PC-9 (cell line): Measurements from ENCODE around the gene SFMBT2. TPM values are rescaled to one million over a fixed set of nuclear protein-coding genes. Genes with fewer than 3 reads are reported as not detected.

Experiments used
- BruUV-seq: library from RNA; stranded (reverse); fragments of 400-500 nt; replicated peaks from 2 replicates; lab custom pipeline; 2021; lab: Mats Ljungman, UMichigan
- CTCF ChIA-PET: fragments of 300-600 bp; sonication (Branson Sonifier 250); formaldehyde crosslinking; loops from one replicate; lab custom pipeline; 2022; ENCODE audit warnings: antibody characterized with exemption; lab: Charles Lee
- POLR2A ChIA-PET: fragments of 300-600 bp; sonication (Branson Sonifier 250); formaldehyde crosslinking; loops from one replicate; lab custom pipeline; 2022; ENCODE audit warnings: antibody characterized with exemption; ENCODE audit not compliant: unreplicated experiment; lab: Charles Lee
- DNase-seq, 2 experiments: peaks; one replicate each; pipeline versions ENCODE4 v3.0.0 to v3.0.0-alpha.2; 2015 to 2022; ENCODE audit warnings: mixed read lengths in 1 of 2
- H2AFZ ChIP-seq: fragments of 200-600 bp; sonication (generic); 2 replicates; pipeline ENCODE4 v1.8.1; 2017; ENCODE audit warnings: antibody characterized with exemption
- H3F3A ChIP-seq: fragments of 200-600 bp; sonication (generic); 2 replicates; pipeline ENCODE4 v1.8.1; 2017; ENCODE audit warnings: antibody characterized with exemption, mild to moderate bottlenecking, low read depth; ENCODE audit not compliant: insufficient read depth
- H3K27ac ChIP-seq: fragments of 200-600 bp; sonication (generic); 2 replicates; pipeline ENCODE4 v1.6.1; 2016; ENCODE audit warnings: mixed run types
- H3K27me3 ChIP-seq: fragments of 200-600 bp; sonication (generic); 2 replicates; pipeline ENCODE4 v1.6.1; 2016; ENCODE audit warnings: low read depth, mixed run types; ENCODE audit not compliant: insufficient read depth
- H3K36me3 ChIP-seq: fragments of 200-600 bp; sonication (generic); 2 replicates; pipeline ENCODE4 v1.6.1; 2016; ENCODE audit warnings: low read depth, mixed run types
- H3K4me1 ChIP-seq: fragments of 200-600 bp; sonication (generic); replicated peaks from 2 replicates; pipeline ENCODE4 v1.6.1; 2016; ENCODE audit warnings: mixed run types; ENCODE audit not compliant: insufficient read depth
- H3K4me2 ChIP-seq: fragments of 200-600 bp; sonication (generic); 2 replicates; pipeline ENCODE4 v1.6.1; 2017; ENCODE audit warnings: mixed run types
- H3K4me3 ChIP-seq: fragments of 200-600 bp; sonication (generic); 2 replicates; pipeline ENCODE4 v1.6.1; 2016; ENCODE audit warnings: mixed run types
- H3K79me2 ChIP-seq: fragments of 200-600 bp; sonication (generic); 2 replicates; pipeline ENCODE4 v1.6.1; 2017; ENCODE audit warnings: low read depth, mixed run types
- H3K9me2 ChIP-seq: fragments of 200-600 bp; sonication (generic); 2 replicates; pipeline ENCODE4 v1.8.1; 2017; ENCODE audit warnings: mild to moderate bottlenecking; ENCODE audit not compliant: insufficient read depth
- H3K9me3 ChIP-seq: fragments of 200-600 bp; sonication (generic); 2 replicates; pipeline ENCODE4 v1.8.1; 2016; ENCODE audit warnings: low read depth; ENCODE audit not compliant: insufficient read depth
- H4K20me1 ChIP-seq: fragments of 200-600 bp; sonication (generic); 2 replicates; pipeline ENCODE4 v1.8.1; 2017; ENCODE audit not compliant: insufficient read depth
- EZH2 ChIP-seq: fragments of 200-600 bp; sonication (generic); IDR thresholded peaks from 2 replicates; pipeline ENCODE4 v1.8.0; 2017; ENCODE audit warnings: antibody characterized with exemption, low read depth
- intact Hi-C: fragments of 100-400 bp; cut with micrococcal nuclease; formaldehyde crosslinking; loops from one replicate; pipeline ENCODE4 v1.10.0; 2022; ENCODE audit not compliant: unreplicated experiment
- total RNA-seq: library from RNA; stranded (reverse); gene quantifications from 2 replicates; pipeline ENCODE4 v1.2.3, GENCODE V29; 2021
- TF ChIP-seq, protein P1 (sequence below): fragments of 200-600 bp; sonication (generic); conservative IDR thresholded peaks from 2 replicates; pipeline ENCODE4 v1.6.1; 2017; ENCODE audit warnings: mixed run types, antibody characterized with exemption, mild to moderate bottlenecking, moderate library complexity

Gene SFMBT2
- total RNA-seq, 1 experiment from 2014 or later, result 0.07 TPM

DNA sequence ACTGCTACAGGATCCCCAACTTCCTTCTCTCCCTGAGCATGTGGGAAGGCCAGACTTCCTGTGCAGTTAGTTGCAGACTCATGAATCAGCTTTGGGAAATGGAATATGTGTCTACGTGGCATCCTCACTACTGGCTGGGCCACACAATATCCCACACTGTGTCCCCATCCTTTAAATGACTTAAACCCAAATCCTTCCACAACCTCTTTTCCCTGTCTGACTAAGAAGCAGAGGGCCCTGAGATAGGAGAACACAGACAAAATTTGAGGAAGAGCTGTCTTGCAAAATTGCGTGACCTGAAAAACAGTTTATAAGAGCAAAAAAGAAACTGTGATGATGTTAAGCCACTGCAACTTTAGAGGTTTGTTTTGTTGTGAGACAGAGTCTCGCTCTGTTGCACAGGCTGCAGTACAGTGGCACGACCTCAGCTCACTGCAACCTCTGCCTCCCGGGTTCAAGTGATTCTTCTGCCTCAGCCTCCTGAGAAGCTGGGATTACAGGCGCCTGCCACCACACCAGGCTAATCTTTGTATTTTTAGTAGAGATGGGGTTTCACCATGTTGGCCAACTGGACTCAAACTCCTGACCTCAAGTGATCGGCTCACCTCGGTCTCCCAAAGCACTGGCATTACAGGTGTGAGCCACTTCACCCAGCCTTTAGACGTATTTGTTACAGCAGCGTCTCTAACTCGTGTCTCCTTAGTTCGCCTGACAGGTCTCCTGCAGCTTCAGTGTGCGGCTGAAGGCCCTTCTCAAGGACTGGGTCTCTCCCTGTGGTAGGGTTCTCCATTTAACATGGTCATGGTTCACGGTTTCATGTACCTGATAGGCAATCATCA lies 46.9 kb upstream of the SFMBT2 start:
- H3K36me3 ChIP-seq, result no peaks in the 10 kb centered on the region
- intact Hi-C loops, result no loop called here

DNA sequence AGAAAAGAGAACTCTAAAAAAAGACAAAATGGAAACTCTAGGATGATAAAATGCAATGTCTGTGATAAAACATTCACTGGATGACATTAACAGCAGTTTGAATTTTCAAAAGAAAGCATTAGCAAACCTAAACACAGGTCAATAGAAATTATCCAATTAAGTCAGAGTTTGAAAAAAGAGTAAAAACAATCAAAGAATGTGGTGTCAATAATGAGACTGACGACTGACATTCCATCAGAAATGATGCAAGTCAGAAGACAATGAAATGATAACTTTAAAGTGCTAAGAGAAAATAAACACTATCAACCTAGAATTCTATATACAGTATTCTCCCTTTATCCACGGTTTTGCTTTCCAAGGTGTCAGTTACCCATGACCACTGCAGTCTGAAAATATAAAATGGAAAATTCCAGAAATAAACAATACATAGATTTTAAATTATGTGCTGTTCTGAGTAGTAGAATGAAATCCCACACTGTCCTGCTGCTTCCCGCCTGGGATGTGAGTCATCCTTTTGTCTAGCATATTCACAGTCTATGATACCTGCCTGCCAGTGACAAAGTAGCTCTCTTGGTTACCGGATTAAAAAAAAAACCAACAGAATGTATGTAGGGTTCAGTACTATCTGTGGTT lies 38.3 kb upstream of the SFMBT2 start:
- ChIA-PET POLR2A (no interaction called here), CTCF (no interaction called here)
- DNase-seq, result no peak
- H3K36me3 ChIP-seq, result no peaks in the 10 kb centered on the region
- H3K9me3 ChIP-seq, result no peaks in the 10 kb centered on the region
- TF ChIP-seq EZH2, result no peak
- TF ChIP-seq, protein P1, sequence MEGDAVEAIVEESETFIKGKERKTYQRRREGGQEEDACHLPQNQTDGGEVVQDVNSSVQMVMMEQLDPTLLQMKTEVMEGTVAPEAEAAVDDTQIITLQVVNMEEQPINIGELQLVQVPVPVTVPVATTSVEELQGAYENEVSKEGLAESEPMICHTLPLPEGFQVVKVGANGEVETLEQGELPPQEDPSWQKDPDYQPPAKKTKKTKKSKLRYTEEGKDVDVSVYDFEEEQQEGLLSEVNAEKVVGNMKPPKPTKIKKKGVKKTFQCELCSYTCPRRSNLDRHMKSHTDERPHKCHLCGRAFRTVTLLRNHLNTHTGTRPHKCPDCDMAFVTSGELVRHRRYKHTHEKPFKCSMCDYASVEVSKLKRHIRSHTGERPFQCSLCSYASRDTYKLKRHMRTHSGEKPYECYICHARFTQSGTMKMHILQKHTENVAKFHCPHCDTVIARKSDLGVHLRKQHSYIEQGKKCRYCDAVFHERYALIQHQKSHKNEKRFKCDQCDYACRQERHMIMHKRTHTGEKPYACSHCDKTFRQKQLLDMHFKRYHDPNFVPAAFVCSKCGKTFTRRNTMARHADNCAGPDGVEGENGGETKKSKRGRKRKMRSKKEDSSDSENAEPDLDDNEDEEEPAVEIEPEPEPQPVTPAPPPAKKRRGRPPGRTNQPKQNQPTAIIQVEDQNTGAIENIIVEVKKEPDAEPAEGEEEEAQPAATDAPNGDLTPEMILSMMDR, result no peak
- no peak overlapping the region for H2AFZ ChIP-seq
- no peaks in the 10 kb centered on the region for H3K9me2 ChIP-seq
- H3K4me3 ChIP-seq, result no peak overlapping the region
- intact Hi-C loops, result no loop called here
- H4K20me1 ChIP-seq, result no peaks in the 10 kb centered on the region
- H3K4me1 ChIP-seq, result no peaks in the 10 kb centered on the region
- H3K27me3 ChIP-seq, result peaks cover 16% of the 10 kb centered on the region; the same call in 1 of the 2 replicates
- no peaks in the 10 kb centered on the region for H3F3A ChIP-seq
- no TSS peak for BruUV-seq
- no peak overlapping the region for H3K27ac ChIP-seq
- no peaks in the 10 kb centered on the region for H3K79me2 ChIP-seq
- no peak overlapping the region for H3K4me2 ChIP-seq

More for the DNA sequence above, 46.9 kb upstream of the SFMBT2 start:
- CTCF ChIA-PET, result interaction anchor here (0.7 kb wide), 1 partner anchor 174 kb away, joined by 19 read pairs; no protein-coding TSS in a partner anchor
- Histone ChIP-seq H3K27ac (no peak overlapping the region), H4K20me1 (no peaks in the 10 kb centered on the region), H3K4me1 (no peaks in the 10 kb centered on the region), H3F3A (no peaks in the 10 kb centered on the region), H3K9me3 (no peaks in the 10 kb centered on the region), H3K79me2 (no peaks in the 10 kb centered on the region), H2AFZ (no peak overlapping the region), H3K27me3 (peaks cover 20% of the 10 kb centered on the region), H3K4me2 (no peak overlapping the region), H3K4me3 (no peak overlapping the region), H3K9me2 (no peaks in the 10 kb centered on the region)
- POLR2A ChIA-PET, result no interaction called here
- no peak for DNase-seq
- BruUV-seq, result no TSS peak
- TF ChIP-seq, protein P1, result no peak
- no peak for TF ChIP-seq EZH2

DNA sequence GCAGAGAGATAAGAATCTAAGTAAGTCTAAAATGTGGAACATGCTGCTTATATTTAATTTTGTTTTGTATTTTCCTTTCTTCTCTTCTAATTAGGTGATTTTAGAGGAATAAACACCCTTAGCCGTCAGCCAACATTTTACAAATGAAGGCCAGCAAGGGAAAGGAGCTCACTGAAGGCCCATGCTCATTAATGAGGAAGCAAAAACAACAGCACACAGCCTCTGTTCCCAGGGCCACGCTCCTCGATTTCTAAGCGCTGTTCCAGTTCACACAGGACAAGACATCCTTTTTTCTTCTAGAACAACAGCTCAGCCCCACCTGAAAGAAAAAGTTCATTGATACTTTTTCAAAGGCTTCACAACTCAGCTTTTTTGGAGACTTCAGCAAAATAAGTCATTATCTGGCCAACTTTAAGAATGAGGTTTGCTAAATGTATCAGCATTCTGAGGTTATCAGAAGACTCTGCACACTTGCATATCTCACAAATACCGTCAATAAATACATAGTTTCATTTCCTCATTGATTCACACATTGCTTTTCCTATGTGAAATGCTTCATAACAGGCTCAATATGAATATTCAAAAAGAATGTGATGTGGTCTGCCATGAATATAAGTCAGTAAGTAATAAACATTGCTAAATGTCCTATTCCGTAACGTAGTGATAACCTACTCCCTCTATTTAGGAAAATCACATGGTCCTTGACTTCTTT lies 34.8 kb upstream of the SFMBT2 start:
- Histone ChIP-seq H3K4me2 (no peak overlapping the region), H4K20me1 (no peaks in the 10 kb centered on the region), H3K9me2 (no peaks in the 10 kb centered on the region), H3K79me2 (no peaks in the 10 kb centered on the region), H3K9me3 (no peaks in the 10 kb centered on the region), H3K36me3 (no peaks in the 10 kb centered on the region), H2AFZ (no peak overlapping the region), H3K27ac (no peak overlapping the region), H3K4me1 (no peaks in the 10 kb centered on the region), H3F3A (no peaks in the 10 kb centered on the region), H3K27me3 (peaks cover 44% of the 10 kb centered on the region), H3K4me3 (no peak overlapping the region)
- no peak for DNase-seq
- POLR2A ChIA-PET, result no interaction called here
- BruUV-seq, result no TSS peak
- intact Hi-C loops, result no loop called here
- CTCF ChIA-PET, result no interaction called here
- TF ChIP-seq, protein P1, result no peak
- TF ChIP-seq EZH2, result no peak
